ENCODE results near the gene MTA1. TPM values are rescaled to one million over a fixed set of nuclear protein-coding genes. Genes with fewer than 3 reads are reported as not detected.

The MTA1 gene
- total RNA-seq, 1 donor from 2014 or later: 201 TPM

DNA sequence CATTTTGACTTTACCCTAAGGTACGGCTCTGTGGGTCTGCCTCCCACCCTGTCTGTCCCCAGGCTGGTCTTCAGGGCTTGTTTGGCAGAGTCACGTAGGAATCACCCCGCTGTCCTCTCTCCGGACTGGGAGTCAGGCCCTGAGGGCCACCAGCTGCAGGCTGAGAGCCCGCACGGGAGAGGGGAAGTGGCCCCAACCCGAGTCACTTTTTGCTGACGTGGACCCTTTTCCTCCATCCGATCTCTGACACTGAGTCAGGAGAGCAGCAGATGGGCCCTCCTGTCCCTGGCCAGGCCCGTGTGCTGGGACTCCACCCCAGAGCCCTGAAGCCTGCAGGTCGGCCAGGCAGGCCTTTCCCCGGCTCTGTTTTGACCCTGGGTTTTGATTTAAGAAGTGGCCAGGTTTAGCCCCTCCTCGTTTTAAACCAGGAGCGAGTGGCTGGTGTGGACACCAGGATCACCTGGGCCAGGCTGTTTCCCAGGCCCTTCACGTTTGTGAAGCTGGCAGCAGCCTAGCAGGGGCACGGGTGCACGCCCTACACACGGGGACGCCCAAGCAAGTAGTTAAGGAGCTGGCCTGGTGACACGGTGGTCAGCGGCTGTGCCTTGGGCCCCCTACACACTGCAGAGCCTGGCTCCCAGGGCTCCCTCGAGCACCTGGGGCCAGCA is 33.8 kb upstream of the MTA1 start:
- intact Hi-C loops (cut with micrococcal nuclease): no loop called here
- DNase-seq (no peak), ATAC-seq (peak; percentile 17)

- DNase-seq: peak; percentile 20
- intact Hi-C loops (cut with micrococcal nuclease): no loop called here
Measured at GRCh38 chr14:105386581-105387529, 32.8 kb upstream of the MTA1 start.

GRCh38 chr14:105387530-105387922 is 32.1 kb upstream of the MTA1 start:
- no peak for DNase-seq
- ATAC-seq: no peak
- intact Hi-C loops (cut with micrococcal nuclease): no loop called here

More at GRCh38 chr14:105386581-105387529, 32.8 kb upstream of the MTA1 start:
- ATAC-seq: no peak

DNA sequence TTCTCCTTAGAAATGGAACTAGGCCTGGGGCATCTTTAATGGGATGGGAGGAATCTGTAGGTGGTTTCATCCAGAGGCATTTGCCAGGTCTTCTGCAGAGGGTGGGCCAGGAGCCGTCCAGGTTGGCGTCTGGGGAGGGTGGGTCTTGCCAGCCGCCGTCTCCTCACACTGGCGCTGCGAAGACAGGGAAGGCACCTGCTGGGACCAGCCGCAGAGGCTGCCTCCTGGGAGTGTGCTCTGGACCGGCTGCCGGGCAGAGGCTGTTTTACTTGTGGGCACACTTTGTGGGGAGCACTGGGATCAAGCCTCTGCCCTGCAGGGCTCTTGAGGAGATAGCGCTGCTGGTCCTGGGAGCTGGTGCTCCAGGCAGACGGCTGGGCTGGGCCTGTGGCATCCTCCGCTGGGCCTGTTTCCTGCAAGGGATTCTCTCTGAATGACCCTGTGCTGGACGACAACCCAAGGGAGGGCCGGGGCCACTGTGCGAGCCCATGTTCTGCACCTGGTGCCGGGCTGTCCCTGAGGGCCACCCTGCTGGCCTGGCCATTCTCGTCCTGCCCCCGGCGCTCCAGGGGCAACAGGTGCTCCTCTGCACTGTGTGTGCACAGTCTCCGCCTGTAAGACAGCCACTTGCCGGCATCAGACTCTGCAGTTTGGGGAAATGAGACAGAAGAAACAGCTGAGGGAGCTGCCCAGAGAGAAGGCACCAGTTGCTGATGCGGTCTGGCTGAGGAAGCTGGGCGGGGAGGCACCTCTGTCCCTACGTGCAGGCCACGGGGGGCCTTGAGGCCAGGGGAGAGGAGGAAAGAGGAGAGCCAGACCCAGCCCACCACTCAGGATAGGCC is 31.3 kb upstream of the MTA1 start:
- ATAC-seq: peak; percentile 26
- intact Hi-C loops (cut with micrococcal nuclease): no loop called here

DNA sequence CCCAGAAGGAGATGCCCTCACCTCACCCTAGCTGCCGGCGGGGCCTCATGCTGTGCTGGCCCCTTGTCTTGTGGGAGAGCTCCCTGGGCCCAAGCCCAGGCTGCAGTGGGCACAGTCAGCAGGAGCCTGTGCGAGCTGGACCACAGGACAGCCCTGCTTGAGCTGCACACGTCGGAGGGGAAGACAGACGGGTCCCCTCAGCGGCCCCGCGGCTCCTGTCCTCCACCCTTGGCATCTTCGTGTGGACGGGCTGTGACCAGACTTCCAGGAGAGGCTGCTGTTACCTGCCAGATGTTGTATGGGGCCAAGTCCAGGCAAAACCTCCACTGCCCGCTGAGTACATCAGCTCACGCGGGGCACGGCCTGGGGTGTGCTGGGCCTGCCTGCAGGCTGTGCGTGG is 30.7 kb upstream of the MTA1 start:
- ATAC-seq (no peak), DNase-seq (no peak)
- intact Hi-C loops (cut with micrococcal nuclease): no loop called here

More for the DNA sequence above, 31.3 kb upstream of the MTA1 start:
- DNase-seq: no peak

GRCh38 chr14:105389534-105389933 is 30.1 kb upstream of the MTA1 start:
- ATAC-seq: peak; percentile 22
- DNase-seq: no peak
- intact Hi-C loops (cut with micrococcal nuclease): no loop called here

- intact Hi-C loops (cut with micrococcal nuclease): no loop called here
- DNase-seq (no peak), ATAC-seq (peak; percentile 38)
Measured at GRCh38 chr14:105389976-105390848, 29.4 kb upstream of the MTA1 start.

DNA sequence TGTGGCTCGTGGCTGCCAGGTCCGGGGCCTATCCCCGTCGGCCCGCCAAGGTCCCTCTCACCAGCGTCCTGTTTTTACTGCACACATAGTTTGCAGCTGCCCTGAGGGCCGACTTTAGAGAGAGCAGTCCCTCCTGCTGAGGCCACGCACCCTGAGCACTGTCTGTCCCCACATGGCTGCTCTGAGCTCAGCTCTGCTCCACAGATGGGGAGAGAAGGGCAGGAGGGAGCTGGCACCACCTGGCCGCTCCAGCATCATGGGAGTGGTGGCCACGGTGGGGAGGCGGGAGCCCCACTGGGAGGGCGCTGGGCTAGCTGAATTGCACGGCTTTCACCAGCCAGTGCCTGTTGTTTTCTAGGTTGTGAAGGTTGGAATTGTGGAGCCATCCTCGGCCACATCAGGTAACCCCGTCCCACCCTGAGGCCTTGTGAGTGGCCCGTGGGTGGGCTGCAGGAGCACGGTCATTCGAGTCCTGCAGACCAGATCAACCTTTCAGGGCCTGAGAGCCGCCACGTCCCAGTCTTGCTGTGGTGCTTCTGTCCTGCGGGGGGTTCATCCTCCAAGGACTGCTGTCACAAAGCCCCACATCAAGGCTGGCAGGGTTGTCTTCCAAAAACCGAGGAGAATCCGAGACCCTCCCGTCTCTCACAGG is 28.7 kb upstream of the MTA1 start:
- ATAC-seq (no peak), DNase-seq (no peak)
- intact Hi-C loops (cut with micrococcal nuclease): no loop called here

DNA sequence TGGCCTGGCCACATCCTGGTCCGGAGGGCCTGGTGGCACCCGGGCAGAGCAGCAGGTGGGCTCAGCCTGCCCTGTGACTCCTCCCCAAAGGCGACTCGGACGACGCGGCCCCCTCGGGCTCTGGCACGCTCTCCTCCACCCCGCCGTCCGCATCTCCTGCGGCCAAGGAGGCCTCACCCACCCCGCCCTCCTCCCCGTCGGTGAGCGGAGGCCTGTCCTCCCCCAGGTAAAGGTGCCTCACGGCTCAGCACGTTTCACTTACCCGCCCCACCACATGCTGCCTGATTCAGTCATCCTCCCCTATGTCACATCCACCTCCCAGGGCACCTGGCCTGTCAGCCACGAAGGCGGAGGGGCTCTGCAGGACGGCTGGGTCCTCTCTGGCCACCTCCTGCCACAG is 28.1 kb upstream of the MTA1 start:
- ATAC-seq (no peak), DNase-seq (no peak)
- intact Hi-C loops (cut with micrococcal nuclease): no loop called here

DNA sequence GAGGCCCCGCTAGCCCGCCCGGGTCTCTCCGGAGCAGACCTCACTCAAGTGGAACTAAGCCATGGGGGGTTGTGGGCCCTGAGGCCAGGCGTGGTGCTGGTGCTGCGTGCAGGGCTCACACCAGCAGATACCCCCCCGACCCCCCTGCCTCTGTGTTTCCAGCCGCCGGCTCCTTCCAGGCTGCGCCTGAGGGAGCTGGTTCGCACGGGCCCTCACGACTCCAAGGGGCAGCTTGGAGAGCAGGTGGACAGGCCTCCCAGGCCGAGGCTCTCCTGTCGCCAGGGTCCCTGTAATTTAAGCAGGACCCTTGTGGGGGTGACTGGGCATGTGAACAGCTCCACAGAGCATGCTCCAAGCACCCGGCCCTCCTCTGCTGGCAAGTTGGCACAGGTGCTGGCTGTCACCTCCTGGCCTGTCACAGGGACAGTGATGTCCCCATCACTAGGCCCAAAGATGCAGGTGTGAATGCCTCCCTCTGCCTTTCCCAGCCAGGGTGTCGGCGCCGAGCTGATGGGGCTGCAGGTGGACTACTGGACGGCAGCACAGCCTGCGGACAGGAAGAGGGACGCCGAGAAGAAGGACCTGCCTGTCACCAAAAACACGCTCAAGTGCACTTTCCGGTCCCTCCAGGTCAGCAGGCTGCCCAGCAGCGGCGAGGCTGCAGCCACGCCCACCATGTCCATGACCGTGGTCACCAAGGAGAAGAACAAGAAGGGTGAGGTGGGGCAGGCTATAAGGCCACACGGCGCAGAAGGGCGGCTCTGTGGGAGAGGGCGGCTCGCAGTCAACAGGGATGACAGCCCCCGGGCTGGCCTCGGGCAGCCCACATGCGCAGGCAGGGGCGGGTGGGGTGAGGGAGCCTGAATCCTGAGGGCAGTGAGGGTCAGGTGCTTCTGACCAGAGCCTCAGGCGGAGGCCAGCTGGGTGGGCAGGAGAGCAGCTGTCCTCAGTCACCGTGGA is 27.2 kb upstream of the MTA1 start:
- no peak for DNase-seq
- ATAC-seq: no peak
- intact Hi-C loops (cut with micrococcal nuclease): no loop called here

GRCh38 chr14:105393151-105393550 is 26.5 kb upstream of the MTA1 start:
- ATAC-seq (no peak), DNase-seq (no peak)
- intact Hi-C loops (cut with micrococcal nuclease): no loop called here

GRCh38 chr14:105394714-105395537 is 24.7 kb upstream of the MTA1 start:
- no peak for DNase-seq
- intact Hi-C loops (cut with micrococcal nuclease): no loop called here
- ATAC-seq: no peak

- intact Hi-C loops (cut with micrococcal nuclease): no loop called here
- ATAC-seq: no peak
- no peak for DNase-seq
Measured at GRCh38 chr14:105395538-105395854, 24.1 kb upstream of the MTA1 start.

- intact Hi-C loops (cut with micrococcal nuclease): no loop called here
Measured at GRCh38 chr14:105397350-105397931, 22.2 kb upstream of the MTA1 start.

GRCh38 chr14:105398044-105398725 is 21.4 kb upstream of the MTA1 start, which contains the start of gene TEX22:
Gene TEX22 (plus strand): TSS chr14:105398538. CDS start chr14:105399341, 803 bp downstream.
- ATAC-seq (peak; percentile 94), DNase-seq (peak; percentile 97)
- intact Hi-C loops (cut with micrococcal nuclease): no loop called here

More at GRCh38 chr14:105397350-105397931, 22.2 kb upstream of the MTA1 start:
- ATAC-seq: no peak
- DNase-seq: peak; percentile 34

All from left ventricle myocardium superior (tissue), 1 donor.